Ectodermal cell (in vitro differentiated cells): ENCODE measurements around the gene RASIP1.

Experiments used
- H3K27ac ChIP-seq: 2 replicates; pipeline ENCODE4 v1.7.0; 2013; ENCODE audit warnings: mild to moderate bottlenecking, low read depth, low read length; ENCODE audit not compliant: insufficient read depth, poor library complexity, severe bottlenecking
- H3K27me3 ChIP-seq: 2 replicates; pipeline ENCODE4 v1.7.0; 2013; ENCODE audit warnings: mild to moderate bottlenecking, low read length; ENCODE audit not compliant: insufficient read depth, control insufficient read depth, poor library complexity, severe bottlenecking
- H3K36me3 ChIP-seq: one replicate; pipeline ENCODE4 v1.7.0; 2013; ENCODE audit warnings: low read length; ENCODE audit not compliant: control insufficient read depth, insufficient read depth
- H3K4me1 ChIP-seq: one replicate; pipeline ENCODE4 v1.7.0; 2013; ENCODE audit warnings: low read length; ENCODE audit not compliant: control insufficient read depth, insufficient read depth
- H3K4me3 ChIP-seq: 2 replicates; pipeline ENCODE4 v1.7.0; 2013; ENCODE audit warnings: low read depth, low read length, control low read depth; ENCODE audit not compliant: insufficient read depth
- H3K9me3 ChIP-seq: 2 replicates; pipeline ENCODE4 v1.7.0; 2013; ENCODE audit warnings: mild to moderate bottlenecking, low read length, moderate library complexity; ENCODE audit not compliant: control insufficient read depth
- WGBS, 2 experiments: methylation state at CpG; one replicate each; pipeline ENCODE4 v1.1.7; 2013; ENCODE audit warnings: missing lambda C conversion rate in 2 of 2; 5-methylcytosine and 5-hydroxymethylcytosine counted together

The RASIP1 gene

GRCh38 chr19:48756212-48756611, 15.8 kb upstream of the RASIP1 start:
- 92 to 95% methylated on average over 11 of the region's 11 CpGs for WGBS, 2 experiments
- Histone ChIP-seq H3K27ac (no peak overlapping the region), H3K36me3 (no peaks in the 10 kb centered on the region), H3K4me3 (no peak overlapping the region), H3K27me3 (peaks cover 25% of the 10 kb centered on the region), H3K9me3 (no peaks in the 10 kb centered on the region), H3K4me1 (peaks cover 3% of the 10 kb centered on the region)

GRCh38 chr19:48755787-48756186, 15.4 kb upstream of the RASIP1 start:
- H3K9me3 ChIP-seq = no peaks in the 10 kb centered on the region
- no peak overlapping the region for H3K27ac ChIP-seq
- WGBS, 2 experiments = 85 to 87% methylated on average over 5 of the region's 5 CpGs
- peaks cover 25% of the 10 kb centered on the region for H3K27me3 ChIP-seq
- H3K4me1 ChIP-seq = peaks cover 3% of the 10 kb centered on the region
- no peak overlapping the region for H3K4me3 ChIP-seq
- H3K36me3 ChIP-seq = no peaks in the 10 kb centered on the region

- no peaks in the 10 kb centered on the region for H3K9me3 ChIP-seq
- WGBS, 2 experiments = 92% methylated on average over 4 of the region's 4 CpGs
- H3K27ac ChIP-seq = no peak within 1 kb of the TSS
- H3K4me3 ChIP-seq = no peak within 1 kb of the TSS
- peaks cover 3% of the 10 kb centered on the region for H3K4me1 ChIP-seq
- no peaks in the 10 kb centered on the region for H3K36me3 ChIP-seq
- H3K27me3 ChIP-seq = peaks cover 25% of the 10 kb centered on the region
These were observed 14.8 kb upstream of the RASIP1 start, which contains the start of gene FGF21 for GRCh38 chr19:48755084-48755641. Gene FGF21 (plus strand): TSS chr19:48755524. CDS start chr19:48756237, 713 bp downstream.

- no peak within 1 kb of the TSS for H3K27ac ChIP-seq
- peak within 1 kb of the TSS; percentile 67 for H3K4me3 ChIP-seq
- peaks cover 25% of the 10 kb centered on the region for H3K27me3 ChIP-seq
- H3K36me3 ChIP-seq = peaks cover 5% of the 10 kb centered on the region
- 1% methylated on average over 73 of the region's 73 CpGs for WGBS, 2 experiments
- no peaks in the 10 kb centered on the region for H3K9me3 ChIP-seq
- peaks cover 3% of the 10 kb centered on the region for H3K4me1 ChIP-seq
These were observed 12.3 kb upstream of the RASIP1 start, which contains the start of gene FUT1 for GRCh38 chr19:48752496-48753365. Gene FUT1 (minus strand): TSS chr19:48752641. CDS start chr19:48751281, 1,360 bp downstream.

- Histone ChIP-seq H3K4me1 (peaks cover 3% of the 10 kb centered on the region), H3K9me3 (no peaks in the 10 kb centered on the region), H3K36me3 (peaks cover 5% of the 10 kb centered on the region), H3K27ac (no peak overlapping the region), H3K4me3 (peak overlapping the region; percentile 67), H3K27me3 (peaks cover 25% of the 10 kb centered on the region)
- 31 to 34% methylated on average over 20 of the region's 20 CpGs for WGBS, 2 experiments
These were observed 11.6 kb upstream of the RASIP1 start for GRCh38 chr19:48751845-48752495.

- H3K36me3 ChIP-seq = peaks cover 5% of the 10 kb centered on the region
- peaks cover 3% of the 10 kb centered on the region for H3K4me1 ChIP-seq
- no peaks in the 10 kb centered on the region for H3K9me3 ChIP-seq
- 94 to 95% methylated on average over 29 of the region's 29 CpGs for WGBS, 2 experiments
- peaks cover 25% of the 10 kb centered on the region for H3K27me3 ChIP-seq
- no peak overlapping the region for H3K4me3 ChIP-seq
- H3K27ac ChIP-seq = no peak overlapping the region
These were observed 10.5 kb upstream of the RASIP1 start for GRCh38 chr19:48750771-48751504.

GRCh38 chr19:48750351-48750750, 9.9 kb upstream of the RASIP1 start:
- Histone ChIP-seq H3K9me3 (no peaks in the 10 kb centered on the region), H3K36me3 (peaks cover 5% of the 10 kb centered on the region), H3K27me3 (peaks cover 25% of the 10 kb centered on the region), H3K4me3 (no peak overlapping the region), H3K27ac (no peak overlapping the region), H3K4me1 (peaks cover 3% of the 10 kb centered on the region)
- 95 to 96% methylated on average over 31 of the region's 31 CpGs for WGBS, 2 experiments

- Histone ChIP-seq H3K4me1 (peaks cover 3% of the 10 kb centered on the region), H3K4me3 (no peak overlapping the region), H3K36me3 (peaks cover 5% of the 10 kb centered on the region), H3K27me3 (peaks cover 25% of the 10 kb centered on the region), H3K9me3 (no peaks in the 10 kb centered on the region), H3K27ac (no peak overlapping the region)
- 88 to 90% methylated on average over 4 of the region's 4 CpGs for WGBS, 2 experiments
These were observed 9.3 kb upstream of the RASIP1 start for GRCh38 chr19:48749571-48750198.

GRCh38 chr19:48746738-48747575, 6.5 kb upstream of the RASIP1 start, which contains the start of gene IZUMO1:
Gene IZUMO1 (minus strand): TSS chr19:48746909. CDS start chr19:48745859, 1,050 bp downstream.
- 11 to 14% methylated on average over 31 of the region's 31 CpGs for WGBS, 2 experiments
- H3K9me3 ChIP-seq = no peaks in the 10 kb centered on the region
- peaks cover 3% of the 10 kb centered on the region for H3K27me3 ChIP-seq
- H3K36me3 ChIP-seq = peaks cover 5% of the 10 kb centered on the region
- peak within 1 kb of the TSS; percentile 53 for H3K27ac ChIP-seq
- no peaks in the 10 kb centered on the region for H3K4me1 ChIP-seq
- peak within 1 kb of the TSS; percentile 49 for H3K4me3 ChIP-seq
